Esophagus squamous epithelium (tissue), 5 donors: ENCODE results near the gene DLEC1. TPM values are rescaled to one million over a fixed set of nuclear protein-coding genes. Genes with fewer than 3 reads are reported as not detected.

ENCODE experiments used
- DNase-seq: peaks from one replicate; lab custom pipeline; 2025; lab: John Stamatoyannopoulos, UW
- H3K27ac ChIP-seq, 4 donors: fragments of 200-600 bp; sonication (generic); one replicate each; pipeline ENCODE4 v1.5.1; 2016 to 2019; ENCODE audit warnings: mild to moderate bottlenecking in 1 of 4
- H3K27me3 ChIP-seq, 4 donors: fragments of 200-600 bp; sonication (generic); 1 replicate in 3 of 4; 2 replicates in 1 of 4; pipeline versions ENCODE4 v1.5.1 to v1.6.0; 2017 to 2021; ENCODE audit warnings: antibody characterized with exemption in 1 of 4
- H3K36me3 ChIP-seq, 3 donors: fragments of 200-600 bp; sonication (generic); one replicate each; pipeline ENCODE4 v1.5.1; 2016 to 2019
- H3K4me1 ChIP-seq, 3 donors: fragments of 200-600 bp; sonication (generic); one replicate each; pipeline ENCODE4 v1.5.1; 2017 to 2019
- H3K4me3 ChIP-seq, 4 donors: fragments of 200-600 bp; sonication (generic); 1 replicate in 3 of 4; 2 replicates in 1 of 4; pipeline ENCODE4 v1.5.1; 2016 to 2019; ENCODE audit warnings: mild to moderate bottlenecking in 2 of 4, moderate library complexity in 1 of 4
- H3K9me3 ChIP-seq, 3 donors: fragments of 200-600 bp; sonication (generic); one replicate each; pipeline ENCODE4 v1.5.1; 2016 to 2019
- POLR2A ChIP-seq, 4 donors: fragments of 450-650 bp; IDR thresholded peaks; one replicate each; pipeline ENCODE4 v1.6.1; 2017; ENCODE audit warnings: antibody characterized with exemption in 4 of 4, mild to moderate bottlenecking in 4 of 4, moderate library complexity in 3 of 4
- WGBS, 2 donors: methylation state at CpG; one replicate each; pipeline ENCODE4 v1.1.5; 2018; 5-methylcytosine and 5-hydroxymethylcytosine counted together
- intact Hi-C: fragments of 100-400 bp; cut with DNase I; formaldehyde crosslinking; loops from one replicate; pipeline ENCODE4 v1.15.0; 2022
- total RNA-seq, 4 donors: library from RNA; depleted of rRNA; stranded (reverse); fragments of >200 nt; gene quantifications; one replicate each; pipeline ENCODE4 v1.1.0, GENCODE V29; 2016
- TF ChIP-seq, protein P1 (sequence below), 6 experiments: fragments of 450-650 bp in 4 of 6; fragments of 200-600 bp in 2 of 6; sonication (generic) in 2 of 6; IDR thresholded peaks; one replicate each; pipeline ENCODE4 v1.5.1; 2016 to 2019; ENCODE audit warnings: antibody characterized with exemption in 6 of 6, mild to moderate bottlenecking in 4 of 6, moderate library complexity in 4 of 6
- donor health status: DM: yes; HTN: yes; CAD: no.

DLEC1 gene
- total RNA-seq, 4 donors from 2014 or later, result 0.19 TPM; not detected in 3

DNA sequence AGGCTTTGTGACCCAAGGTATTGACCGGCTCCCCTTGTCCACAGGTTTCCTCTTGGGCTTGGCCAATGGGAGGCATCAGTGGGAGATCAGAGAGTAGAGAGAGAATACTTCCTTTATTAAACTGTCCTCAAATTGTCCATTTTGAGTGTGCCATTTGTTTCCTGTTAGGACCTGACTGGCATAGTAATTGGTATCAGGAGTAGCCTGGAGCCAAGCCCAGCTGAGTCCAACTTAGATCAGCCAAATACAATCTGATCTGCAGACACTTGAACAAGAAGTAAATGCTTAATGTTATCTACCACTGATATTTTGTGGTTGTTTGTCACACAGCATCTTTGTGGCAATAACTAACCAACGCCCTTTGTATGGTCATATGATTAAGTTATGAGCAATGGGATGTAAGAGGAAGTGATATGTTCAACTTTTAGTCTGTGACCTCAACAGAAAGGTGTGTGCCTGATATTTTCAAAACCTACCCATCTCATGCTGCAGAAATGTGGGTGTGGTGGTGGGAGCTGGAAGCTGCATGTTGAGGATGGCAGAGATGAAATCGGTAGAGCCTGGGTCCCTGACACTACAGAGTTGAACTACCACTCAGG, 112.8 kb downstream of the DLEC1 start:
- no peaks in the 10 kb centered on the region for H3K27me3 ChIP-seq
- H3K9me3 ChIP-seq, result no peaks in the 10 kb centered on the region
- TF ChIP-seq, protein P1, sequence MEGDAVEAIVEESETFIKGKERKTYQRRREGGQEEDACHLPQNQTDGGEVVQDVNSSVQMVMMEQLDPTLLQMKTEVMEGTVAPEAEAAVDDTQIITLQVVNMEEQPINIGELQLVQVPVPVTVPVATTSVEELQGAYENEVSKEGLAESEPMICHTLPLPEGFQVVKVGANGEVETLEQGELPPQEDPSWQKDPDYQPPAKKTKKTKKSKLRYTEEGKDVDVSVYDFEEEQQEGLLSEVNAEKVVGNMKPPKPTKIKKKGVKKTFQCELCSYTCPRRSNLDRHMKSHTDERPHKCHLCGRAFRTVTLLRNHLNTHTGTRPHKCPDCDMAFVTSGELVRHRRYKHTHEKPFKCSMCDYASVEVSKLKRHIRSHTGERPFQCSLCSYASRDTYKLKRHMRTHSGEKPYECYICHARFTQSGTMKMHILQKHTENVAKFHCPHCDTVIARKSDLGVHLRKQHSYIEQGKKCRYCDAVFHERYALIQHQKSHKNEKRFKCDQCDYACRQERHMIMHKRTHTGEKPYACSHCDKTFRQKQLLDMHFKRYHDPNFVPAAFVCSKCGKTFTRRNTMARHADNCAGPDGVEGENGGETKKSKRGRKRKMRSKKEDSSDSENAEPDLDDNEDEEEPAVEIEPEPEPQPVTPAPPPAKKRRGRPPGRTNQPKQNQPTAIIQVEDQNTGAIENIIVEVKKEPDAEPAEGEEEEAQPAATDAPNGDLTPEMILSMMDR (IDR thresholded peaks at IDR 0.05), result no peak
- no peak for TF ChIP-seq POLR2A (IDR thresholded peaks at IDR 0.05)
- DNase-seq, result no peak
- 46 to 71% methylated on average over 3 of the region's 3 CpGs for WGBS, 2 donors
- H3K36me3 ChIP-seq, result no peaks in the 10 kb centered on the region
- peak overlapping the region; percentile 53 to 89 (median 76) for H3K27ac ChIP-seq
- H3K4me3 ChIP-seq, result no peak overlapping the region
- H3K4me1 ChIP-seq, result peaks cover 4 to 61% (median 4%) of the 10 kb centered on the region in 3 donors
- intact Hi-C loops, result no loop called here

DNA sequence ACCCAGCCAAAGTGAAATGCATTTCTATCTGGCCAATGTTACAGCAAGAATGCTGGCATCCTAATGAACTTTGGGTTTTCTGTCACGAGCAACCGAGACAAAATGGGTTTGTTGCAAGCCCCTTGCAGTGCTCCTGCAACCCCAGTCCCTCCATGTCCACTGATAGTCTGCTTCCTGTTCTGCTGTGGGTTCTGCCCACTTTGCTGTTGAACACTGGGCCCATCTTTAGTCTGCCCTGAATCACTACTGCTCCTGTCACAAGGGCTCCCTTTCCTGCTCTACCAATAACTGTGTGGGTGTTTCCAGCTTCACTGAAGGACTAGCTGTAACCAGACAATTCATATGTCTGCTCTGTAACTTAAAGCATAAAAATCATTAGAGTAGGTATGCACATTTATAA, 113.6 kb downstream of the DLEC1 start:
- intact Hi-C loops, result no loop called here
- H3K9me3 ChIP-seq, result no peaks in the 10 kb centered on the region
- 92 to 100% methylated on average over 2 of the region's 2 CpGs for WGBS, 2 donors

GRCh38 chr3:38153221-38153620, 114.2 kb downstream of the DLEC1 start:
- Histone ChIP-seq H3K36me3 (no peaks in the 10 kb centered on the region), H3K9me3 (no peaks in the 10 kb centered on the region), H3K27ac (peak overlapping the region in 3 of 4 donors; percentile 80 to 89 (median 83)), H3K4me3 (no peak overlapping the region), H3K27me3 (no peaks in the 10 kb centered on the region), H3K4me1 (peaks cover 4 to 58% (median 4%) of the 10 kb centered on the region in 3 donors)
- no peak for DNase-seq
- intact Hi-C loops, result no loop called here
- WGBS, 2 donors, result 81 to 90% methylated on average over 2 of the region's 2 CpGs
- TF ChIP-seq, protein P1 (IDR thresholded peaks at IDR 0.05), result no peak
- TF ChIP-seq POLR2A (IDR thresholded peaks at IDR 0.05), result no peak

More for the DNA sequence above, 113.6 kb downstream of the DLEC1 start:
- no peak for DNase-seq
- H3K27ac ChIP-seq, result peak overlapping the region; percentile 40 to 89 (median 82)
- no peaks in the 10 kb centered on the region for H3K27me3 ChIP-seq
- TF ChIP-seq POLR2A (IDR thresholded peaks at IDR 0.05), result no peak
- TF ChIP-seq, protein P1 (IDR thresholded peaks at IDR 0.05), result no peak
- no peak overlapping the region for H3K4me3 ChIP-seq
- H3K36me3 ChIP-seq, result no peaks in the 10 kb centered on the region
- peaks cover 4 to 61% (median 4%) of the 10 kb centered on the region in 3 donors for H3K4me1 ChIP-seq

GRCh38 chr3:38154033-38154494, 115.1 kb downstream of the DLEC1 start:
- Histone ChIP-seq H3K4me1 (peaks cover 4 to 57% (median 4%) of the 10 kb centered on the region in 3 donors), H3K36me3 (no peaks in the 10 kb centered on the region), H3K4me3 (no peak overlapping the region), H3K27ac (peak overlapping the region; percentile 68 to 89 (median 82)), H3K27me3 (no peaks in the 10 kb centered on the region), H3K9me3 (no peaks in the 10 kb centered on the region)
- 45 to 58% methylated on average over 2 of the region's 2 CpGs for WGBS, 2 donors
- intact Hi-C loops, result no loop called here
- no peak for DNase-seq
- TF ChIP-seq, protein P1 (IDR thresholded peaks at IDR 0.05), result no peak
- TF ChIP-seq POLR2A (IDR thresholded peaks at IDR 0.05), result no peak

- Histone ChIP-seq H3K4me1 (peaks cover 4 to 51% (median 4%) of the 10 kb centered on the region in 3 donors), H3K4me3 (no peak overlapping the region), H3K27ac (peak overlapping the region; percentile 68 to 89 (median 82)), H3K36me3 (no peaks in the 10 kb centered on the region), H3K27me3 (no peaks in the 10 kb centered on the region), H3K9me3 (no peaks in the 10 kb centered on the region)
- no peak for DNase-seq
- WGBS, 2 donors, result 34 to 48% methylated on average over 2 of the region's 2 CpGs
- TF ChIP-seq, protein P1 (IDR thresholded peaks at IDR 0.05), result no peak
- no peak for TF ChIP-seq POLR2A (IDR thresholded peaks at IDR 0.05)
- intact Hi-C loops, result no loop called here
Measured at GRCh38 chr3:38154625-38155255, 115.7 kb downstream of the DLEC1 start.
